Epithelial cell of esophagus (primary cell): ENCODE measurements around the gene BPIFB6.

Experiments
- DNase-seq: peaks from one replicate; pipeline ENCODE4 v3.0.0; 2010; ENCODE audit warnings: low read depth
- H3K4me3 ChIP-seq: 2 replicates; pipeline ENCODE4 v1.5.1; 2011; ENCODE audit warnings: mild to moderate bottlenecking, low read length, control low read depth
- CTCF ChIP-seq: IDR thresholded peaks from 2 replicates; pipeline ENCODE4 v1.5.1; 2011; ENCODE audit warnings: low read depth, mild to moderate bottlenecking, low read length, control low read depth, inconsistent platforms; ENCODE audit not compliant: insufficient read depth; ENCODE audit errors: missing control alignments

The BPIFB6 gene

DNA sequence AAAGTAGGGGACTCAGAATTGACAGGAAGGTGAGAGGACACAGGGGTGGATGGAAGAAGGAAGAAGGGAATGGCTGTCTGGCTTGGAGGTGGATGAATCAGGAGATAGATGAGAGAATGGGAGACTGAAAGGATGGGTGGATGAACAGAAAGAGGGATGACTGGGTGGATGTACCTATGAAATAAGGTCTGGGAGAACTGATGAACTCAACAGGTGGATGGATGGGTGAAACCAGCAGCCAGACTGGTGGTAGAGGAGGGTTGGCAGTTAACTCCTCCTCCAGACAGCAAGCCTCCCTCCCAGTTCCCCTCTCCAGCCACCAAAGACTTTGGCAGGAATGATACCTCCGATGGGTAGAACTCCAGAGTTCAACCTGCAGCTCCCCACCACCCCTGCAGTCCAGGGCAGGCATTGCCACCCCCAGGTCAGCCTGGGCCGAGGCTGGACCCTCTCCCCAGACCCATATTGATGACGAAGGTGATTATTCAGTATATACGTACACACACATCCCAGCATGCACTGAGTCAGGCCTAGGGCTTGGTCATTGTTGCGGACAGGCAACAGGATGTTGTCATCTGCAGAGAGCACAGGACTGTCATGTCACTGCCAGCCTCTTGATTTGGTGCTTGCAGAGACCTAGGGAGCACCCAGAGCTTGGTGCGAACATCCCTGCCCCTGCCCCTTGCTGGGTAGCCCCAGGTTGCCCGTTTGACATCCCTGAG is 29.2 kb upstream of the BPIFB6 start:
- no peak for DNase-seq
- TF ChIP-seq CTCF = no peak
- no peak overlapping the region for H3K4me3 ChIP-seq

DNA sequence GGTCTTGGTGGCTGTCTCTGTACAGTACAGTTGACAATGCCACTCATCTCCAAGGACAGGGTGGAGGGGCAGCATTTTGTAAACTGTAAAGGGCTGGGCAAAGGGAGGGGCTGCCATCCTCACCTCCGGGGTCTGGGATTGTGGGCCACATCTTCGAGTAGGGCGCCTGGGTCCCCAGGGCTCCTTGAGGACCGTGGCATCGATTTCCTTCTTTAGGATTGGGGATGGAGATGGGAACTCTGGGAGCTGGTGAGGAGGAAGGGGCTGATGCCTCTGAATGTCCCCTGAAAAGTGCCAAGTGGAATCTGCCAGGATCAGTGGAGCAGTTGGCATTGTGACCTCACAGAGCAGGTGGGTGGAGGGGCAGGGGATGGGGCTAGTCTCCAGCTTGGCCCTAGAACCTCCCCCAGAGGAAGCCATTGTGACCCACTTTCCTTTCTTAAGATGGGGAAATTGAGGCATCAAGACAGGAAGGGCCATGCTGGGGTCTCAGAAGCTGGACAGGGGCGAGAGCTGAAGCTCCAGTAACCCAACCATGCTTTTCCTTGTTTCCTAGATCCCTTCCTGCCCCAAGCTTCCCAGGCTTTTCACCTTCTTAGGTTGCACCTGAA is 27.2 kb upstream of the BPIFB6 start, which contains the start of gene SUN5:
Gene SUN5, minus strand, starts transcription at position 293 of the 611 bp plus-strand sequence. Its CDS starts 93 bp downstream, at position 200.
- no peak for DNase-seq
- no peak within 1 kb of the TSS for H3K4me3 ChIP-seq
- no peak for TF ChIP-seq CTCF

- DNase-seq = no peak
- TF ChIP-seq CTCF = peak; percentile 16
- no peak overlapping the region for H3K4me3 ChIP-seq
Observed at GRCh38 chr20:33005132-33005566, 26.3 kb upstream of the BPIFB6 start.

DNA sequence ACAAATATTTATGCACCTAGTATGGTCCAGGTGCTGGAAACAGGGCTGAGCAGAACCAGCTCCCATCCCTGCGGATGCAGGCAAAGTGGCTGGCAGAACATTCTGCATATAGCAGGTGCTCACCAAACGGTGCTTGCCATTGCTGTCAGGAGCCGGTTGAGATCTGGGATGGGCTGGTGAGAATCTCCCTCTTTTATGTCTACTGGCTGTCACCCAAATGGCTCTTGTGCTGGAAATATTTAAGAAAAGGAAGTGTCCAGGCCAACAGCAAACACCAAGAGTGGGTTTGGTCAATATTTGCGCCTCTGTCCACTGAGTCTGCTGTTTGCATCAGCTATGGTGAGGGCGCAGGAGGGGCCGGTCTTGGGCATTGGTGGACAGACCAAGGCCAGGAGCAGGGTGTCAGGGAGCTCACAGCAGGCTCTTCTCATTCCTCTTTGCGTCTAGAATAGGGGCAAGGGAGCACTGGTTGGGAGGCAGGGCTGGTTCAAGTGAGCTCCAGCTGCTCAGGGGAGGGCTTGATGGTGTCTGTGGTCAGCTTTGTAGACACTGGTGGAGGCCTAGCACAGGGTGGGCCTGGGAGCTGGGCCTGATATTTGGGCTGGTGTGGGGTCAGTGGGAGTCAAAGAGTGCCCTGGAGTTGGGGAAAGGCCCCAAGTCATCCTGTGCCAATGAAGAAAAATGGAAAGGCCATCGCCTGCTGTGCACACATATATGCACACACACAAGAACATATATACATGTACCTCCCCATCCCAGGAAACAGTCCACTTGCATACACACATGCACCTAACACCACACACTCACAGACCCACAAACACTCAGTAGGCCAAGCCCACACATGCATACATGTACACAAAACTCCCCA is 25.3 kb upstream of the BPIFB6 start:
- DNase-seq = no peak
- H3K4me3 ChIP-seq = no peak overlapping the region
- TF ChIP-seq CTCF = no peak

DNA sequence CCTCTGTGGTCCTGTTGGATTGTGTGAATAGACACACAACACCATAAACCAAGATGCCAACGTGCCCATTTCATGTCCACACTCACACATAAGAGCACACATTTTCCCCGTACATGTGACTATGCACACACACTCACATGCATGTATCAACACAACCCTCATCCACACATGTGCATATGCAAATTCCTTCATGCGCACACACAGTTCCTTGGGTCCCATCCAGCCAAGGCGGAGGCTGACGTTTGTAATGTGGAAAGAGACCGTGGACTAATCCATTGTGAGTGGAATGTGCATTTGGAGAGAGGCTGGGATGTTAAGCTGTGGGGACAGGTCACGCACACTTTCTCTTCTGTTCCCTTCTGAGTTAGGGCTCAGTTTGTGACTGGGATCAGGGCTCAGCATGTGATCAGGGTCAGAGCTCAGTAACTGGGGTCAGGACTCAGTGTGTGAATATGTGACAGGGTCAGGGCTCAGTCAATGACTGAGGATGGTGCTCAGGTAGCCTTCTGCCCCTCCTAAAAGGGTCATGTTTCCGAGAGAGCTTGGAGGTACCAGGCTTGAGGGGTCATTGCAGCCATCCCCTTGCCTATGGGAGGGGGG is 24.6 kb upstream of the BPIFB6 start:
- H3K4me3 ChIP-seq = no peak overlapping the region
- DNase-seq = no peak
- no peak for TF ChIP-seq CTCF

GRCh38 chr20:33007376-33008335 is 23.8 kb upstream of the BPIFB6 start, which contains the start of gene BPIFB2:
Gene BPIFB2, plus strand, starts transcription at chr20:33007704. Its CDS starts 871 bp downstream, at chr20:33008575.
- H3K4me3 ChIP-seq = no peak within 1 kb of the TSS
- no peak for TF ChIP-seq CTCF
- no peak for DNase-seq
